ENCODE data around the gene CHRM4.

Gene CHRM4

DNA sequence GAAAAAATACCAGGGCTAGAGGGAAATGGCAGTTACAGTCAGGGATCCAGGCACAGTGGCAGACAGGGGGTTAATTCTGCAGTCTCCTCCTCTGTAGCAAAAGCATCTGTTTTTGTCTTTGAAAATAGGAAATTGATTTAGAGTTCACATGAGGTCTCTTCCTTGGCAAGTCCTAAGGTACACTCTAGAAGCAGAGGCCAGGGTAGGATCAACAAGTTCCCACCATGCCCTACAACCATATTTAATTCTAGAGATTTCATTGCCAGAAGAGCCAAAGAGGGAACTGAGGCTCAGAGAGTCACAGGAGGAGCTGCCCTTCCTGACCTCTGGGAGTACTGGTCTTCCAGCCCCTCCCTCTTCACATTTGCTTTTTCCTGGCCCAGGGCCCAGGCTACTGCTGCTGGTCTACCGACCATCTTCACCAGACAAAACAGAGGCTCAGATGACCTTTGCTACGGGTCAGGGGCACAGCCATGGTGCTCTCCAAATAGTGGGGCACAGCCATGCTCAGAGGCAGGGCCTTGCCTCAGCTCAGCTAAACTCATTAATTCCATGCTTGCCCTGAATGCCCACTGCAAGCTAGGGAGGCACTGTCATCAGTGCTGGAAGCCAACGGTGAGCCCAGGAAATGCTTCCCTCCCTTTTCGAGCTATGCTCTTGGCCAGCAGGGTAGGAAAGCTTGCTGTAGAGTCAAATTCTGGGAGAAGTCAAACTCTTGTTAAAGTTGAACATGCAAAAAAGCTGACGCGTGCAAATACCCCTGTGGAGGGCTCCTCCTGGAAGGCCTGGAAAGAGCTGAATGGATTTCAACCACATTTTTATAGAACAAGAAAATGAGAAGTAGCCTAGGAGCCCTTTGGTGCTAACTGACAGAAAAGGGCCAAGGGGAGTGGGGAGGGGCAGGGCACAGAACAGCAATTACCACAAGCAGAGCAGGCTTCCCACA is 11.7 kb upstream of the CHRM4 start:
- no peak for DNase-seq

- DNase-seq, result no peak
These were observed 6.0 kb upstream of the CHRM4 start for GRCh38 chr11:46397526-46397925.

DNA sequence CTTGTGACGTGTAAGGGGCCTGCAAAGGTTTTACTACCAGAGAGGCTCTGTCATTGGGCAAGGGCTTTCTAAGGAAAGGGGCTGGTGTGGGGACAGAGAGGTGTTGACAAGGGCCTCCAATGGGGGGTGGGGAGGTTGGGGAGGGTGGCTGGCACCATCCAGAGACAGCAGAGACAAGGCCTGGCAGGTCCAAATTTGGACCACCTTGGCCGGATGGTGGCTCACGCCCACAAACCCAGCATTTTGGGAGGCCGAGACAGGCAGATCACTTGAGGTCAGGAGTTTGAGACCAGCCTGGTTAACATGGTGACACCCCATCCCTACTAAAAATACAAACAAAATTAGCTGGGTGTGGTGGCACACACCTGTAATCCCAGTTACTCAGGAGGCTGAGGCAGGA is 2.2 kb upstream of the CHRM4 start:
- no peak for DNase-seq

GRCh38 chr11:46393231-46393616 is 1.6 kb upstream of the CHRM4 start:
- no peak for DNase-seq

DNA sequence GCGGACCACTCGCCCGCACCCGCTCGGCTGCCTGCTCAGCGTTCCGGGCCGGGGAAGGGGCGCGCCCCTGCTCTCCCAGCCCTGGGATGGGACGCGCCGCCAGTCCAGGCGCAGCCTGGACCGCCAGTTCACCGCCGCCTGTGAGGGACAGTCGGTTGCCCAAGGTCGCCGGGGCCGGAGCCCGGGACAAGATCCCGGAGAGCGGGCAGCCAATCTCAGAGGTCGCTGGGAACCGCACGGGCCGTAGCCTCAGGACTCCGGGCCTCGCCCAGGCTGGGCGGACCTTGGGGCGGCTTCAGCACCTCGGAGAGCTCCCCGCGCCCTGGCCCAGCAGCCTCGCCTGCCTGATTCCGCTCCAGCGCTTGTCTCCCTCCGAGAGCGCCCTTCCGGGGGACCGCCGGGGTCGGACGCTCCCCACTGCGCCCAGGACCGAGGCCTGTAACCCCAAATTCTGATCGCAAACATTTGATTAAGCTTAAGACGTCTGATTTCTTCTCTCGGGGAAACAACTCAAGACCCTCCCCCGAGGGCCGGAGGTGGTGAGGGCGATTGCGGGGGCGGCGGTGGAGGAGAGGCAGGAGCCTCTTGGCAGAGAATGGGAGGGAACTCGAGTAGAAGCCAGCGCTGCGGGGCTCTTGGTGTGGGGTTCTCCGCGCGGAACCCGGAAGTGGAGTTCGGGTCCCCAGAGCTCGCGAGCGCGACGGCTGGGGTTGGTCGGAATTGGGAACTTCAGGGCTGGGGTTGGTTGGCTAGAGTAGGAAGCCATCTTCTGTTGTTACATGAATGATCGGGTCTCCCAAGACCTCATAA is 1.1 kb upstream of the CHRM4 start:
- DNase-seq, result peak; percentile 92

DNA sequence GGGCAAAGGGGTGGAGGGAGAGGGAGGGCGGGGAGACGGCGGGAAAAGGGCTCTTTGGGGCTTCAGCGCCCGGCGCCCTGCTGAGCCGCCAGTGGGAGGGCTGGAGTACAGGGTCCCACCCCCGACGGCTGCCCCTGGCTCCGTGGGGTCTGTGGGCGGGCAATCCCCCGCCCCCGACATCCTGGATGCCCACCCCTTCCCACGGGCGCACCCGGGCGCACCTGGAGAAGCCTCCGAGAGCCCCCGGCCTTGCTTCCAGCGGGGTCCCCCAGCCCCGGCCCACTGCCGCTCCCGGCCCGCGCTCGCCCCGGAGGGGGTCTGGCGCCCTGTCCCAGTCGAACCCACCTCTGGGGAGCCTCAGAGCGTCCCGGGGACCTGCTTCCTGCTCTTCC is 394 bp downstream of the CHRM4 start:
- no peak for DNase-seq

GRCh38 chr11:46390331-46391171 is 1.0 kb downstream of the CHRM4 start:
- no peak for DNase-seq

DNA sequence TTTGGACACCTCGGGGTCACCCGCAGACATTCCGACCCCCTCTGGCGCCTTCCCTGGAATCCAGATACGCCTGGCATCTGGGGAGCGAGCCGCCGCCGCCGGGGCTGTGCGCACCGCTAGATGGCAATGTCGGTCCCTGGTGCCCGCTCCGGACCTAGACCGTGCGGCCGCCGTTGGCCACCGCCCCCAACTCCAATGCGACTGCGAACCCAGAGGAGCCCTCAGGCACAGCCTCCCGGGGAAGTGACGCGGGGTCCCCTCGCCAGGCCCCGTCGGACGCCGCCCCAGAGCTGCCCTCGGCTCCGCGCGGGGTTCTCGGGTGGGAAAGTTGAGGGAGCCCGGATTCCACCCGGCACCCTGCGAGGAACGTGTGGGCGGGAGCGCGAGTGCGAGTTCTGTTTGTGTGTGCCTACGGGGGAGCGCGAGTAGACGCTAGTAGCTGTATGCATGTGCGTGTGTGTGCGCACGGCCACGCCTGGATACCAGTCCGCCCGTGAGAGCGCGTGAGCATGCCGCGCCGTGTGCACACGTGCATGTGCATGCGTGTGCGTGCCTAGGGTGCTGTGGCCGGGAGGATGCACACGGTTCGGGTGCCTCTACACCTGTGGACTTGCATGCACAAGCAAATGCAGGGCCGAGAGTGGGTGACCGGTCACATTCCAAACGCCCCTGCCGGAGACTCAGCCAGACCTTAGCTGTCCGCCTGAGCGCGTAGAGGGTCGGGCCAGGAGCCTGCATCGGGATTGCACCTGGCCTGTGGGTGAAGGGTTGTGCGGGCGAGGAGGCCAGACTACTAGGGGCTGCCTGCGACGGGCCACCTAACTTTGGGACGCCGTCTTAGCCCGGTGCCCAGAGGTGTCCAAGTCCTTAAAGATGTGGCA is 1.9 kb downstream of the CHRM4 start:
- peak; percentile 86 for DNase-seq

DNA sequence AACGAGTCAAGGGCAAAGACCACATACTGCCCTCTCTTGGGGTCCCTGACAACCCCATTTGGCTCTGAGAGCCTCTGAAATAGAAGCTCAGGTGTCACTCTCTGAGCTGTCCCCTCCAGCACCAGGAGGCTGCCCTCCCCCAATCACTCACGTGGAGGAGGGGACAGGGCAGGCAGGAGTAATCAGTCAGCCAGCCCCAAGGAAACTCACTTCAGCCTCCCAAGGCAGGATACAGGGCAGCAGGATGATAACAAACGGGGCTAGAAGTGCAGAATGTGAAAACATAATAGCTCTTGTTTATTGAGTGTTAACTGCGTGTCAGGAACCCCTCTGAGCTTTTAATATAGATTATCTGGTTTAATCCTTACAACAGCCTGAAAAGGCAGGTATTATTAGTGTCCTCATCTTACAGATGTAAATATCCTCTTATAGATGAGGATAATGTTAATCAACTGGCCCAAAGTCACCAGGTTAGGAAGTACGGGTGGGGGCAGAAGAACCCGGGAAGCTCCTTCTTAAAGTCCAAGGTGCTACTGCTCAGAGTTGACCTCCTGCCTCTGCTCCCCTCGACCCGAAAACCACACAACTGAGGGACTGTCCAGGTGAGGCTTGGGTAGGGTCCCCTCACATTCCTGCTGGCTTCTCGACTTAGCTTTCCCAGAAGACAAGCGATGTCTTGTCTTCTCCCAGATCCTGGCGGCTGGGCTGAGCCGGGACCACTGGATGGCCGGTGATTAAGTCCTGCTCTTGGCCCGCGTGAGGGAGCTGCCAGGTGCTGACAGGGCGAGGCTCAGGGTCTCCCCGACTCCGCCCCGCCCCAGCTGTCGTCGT is 2.7 kb downstream of the CHRM4 start:
- no peak for DNase-seq

- peak; percentile 52 for DNase-seq
These were observed 3.5 kb downstream of the CHRM4 start for GRCh38 chr11:46387919-46388618.

GRCh38 chr11:46387456-46387855 is 4.1 kb downstream of the CHRM4 start:
- DNase-seq, result no peak

DNA sequence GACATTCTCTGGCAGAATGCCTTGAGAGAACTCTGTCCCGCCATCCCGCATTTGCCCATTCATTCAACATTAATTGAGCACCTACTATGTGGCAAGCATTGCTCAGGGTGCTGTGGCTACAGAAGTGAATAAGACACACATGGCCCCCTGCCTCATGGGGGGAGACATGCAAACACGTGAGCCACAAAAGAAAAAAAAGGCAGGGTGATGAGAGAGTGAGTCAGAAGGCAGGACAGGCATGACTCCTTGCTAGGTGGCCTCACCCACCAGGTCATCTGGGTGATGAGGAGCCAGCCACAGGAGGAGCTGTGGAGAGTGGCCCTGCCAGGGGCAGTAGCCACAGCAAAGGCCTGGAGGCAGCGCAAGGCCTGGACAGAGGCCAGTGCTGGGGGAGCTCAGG is 4.9 kb downstream of the CHRM4 start:
- no peak for DNase-seq

DNA sequence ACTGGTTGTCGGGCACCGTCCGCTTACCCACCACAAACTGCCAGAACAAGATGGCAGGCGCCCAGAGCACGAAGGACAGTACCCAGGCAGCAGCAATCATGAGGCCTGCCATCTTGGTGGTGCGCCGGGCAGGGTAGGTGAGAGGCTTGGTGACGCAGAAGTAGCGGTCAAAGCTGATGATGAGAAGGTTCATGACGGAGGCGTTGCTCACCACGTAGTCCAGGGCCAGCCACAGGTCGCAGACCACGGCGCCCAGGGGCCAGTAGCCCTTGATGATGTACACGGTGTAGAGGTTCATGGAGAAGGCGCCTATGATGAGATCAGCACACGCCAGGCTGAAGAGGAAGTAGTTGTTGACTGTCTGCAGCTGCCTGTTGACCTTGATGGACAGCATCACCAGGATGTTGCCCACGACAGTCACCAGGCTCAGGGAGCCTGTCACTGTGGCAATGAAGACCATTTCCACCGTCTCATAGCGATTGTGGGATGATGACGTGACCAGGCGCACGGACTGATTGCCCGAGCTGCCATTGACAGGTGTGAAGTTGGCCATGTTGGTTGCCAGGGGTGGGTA is 5.5 kb downstream of the CHRM4 start:
- DNase-seq, result no peak

- no peak for DNase-seq
These were observed 6.2 kb downstream of the CHRM4 start for GRCh38 chr11:46385169-46386004.

DNA sequence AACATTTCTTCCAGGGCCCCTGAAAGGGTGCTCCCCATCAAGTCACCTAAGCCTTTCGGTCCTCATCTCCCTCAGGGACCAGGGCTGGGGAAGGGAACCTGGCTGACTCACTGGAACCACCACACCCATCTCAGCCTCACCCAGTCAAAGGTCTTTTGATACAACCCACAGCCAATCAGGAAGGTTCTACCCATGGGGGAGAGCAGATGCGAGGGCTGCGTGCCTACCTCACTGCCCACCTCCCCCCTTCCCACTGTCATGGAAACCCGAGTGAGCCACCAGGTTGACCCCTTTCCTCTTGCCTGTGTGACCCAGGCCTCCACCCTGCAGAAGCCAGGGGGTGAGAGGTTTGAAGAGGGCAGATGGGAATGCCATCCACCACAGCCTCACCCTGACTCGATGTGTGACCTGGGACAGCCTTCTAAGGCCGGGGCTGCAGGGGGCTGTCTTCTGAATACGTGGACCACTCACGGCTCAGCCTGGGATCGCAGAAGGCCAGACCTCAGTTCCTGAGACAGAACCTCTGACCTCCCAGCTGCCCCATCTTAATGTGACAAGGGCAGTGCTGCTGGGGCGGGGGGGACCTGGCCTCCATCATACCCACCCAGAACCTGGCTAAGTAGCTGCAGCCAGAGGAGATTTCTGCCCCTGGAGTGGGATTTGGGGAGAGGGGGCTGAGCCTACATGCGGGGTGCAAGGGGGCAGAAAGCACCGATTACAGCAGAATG is 7.4 kb downstream of the CHRM4 start:
- DNase-seq, result no peak

DNA sequence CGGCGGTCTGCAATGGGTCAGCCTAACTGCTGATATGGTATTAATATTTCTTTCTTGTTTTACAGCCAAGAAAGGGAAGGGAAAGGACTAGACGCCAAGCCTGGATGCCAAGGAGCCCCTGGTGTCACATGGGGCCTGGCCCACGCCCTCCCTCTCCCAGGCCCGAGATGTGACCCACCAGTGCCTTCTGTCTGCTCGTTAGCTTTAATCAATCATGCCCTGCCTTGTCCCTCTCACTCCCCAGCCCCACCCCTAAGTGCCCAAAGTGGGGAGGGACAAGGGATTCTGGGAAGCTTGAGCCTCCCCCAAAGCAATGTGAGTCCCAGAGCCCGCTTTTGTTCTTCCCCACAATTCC is 8.2 kb downstream of the CHRM4 start:
- DNase-seq, result no peak

GRCh38 chr11:46382646-46383403 is 8.8 kb downstream of the CHRM4 start:
- DNase-seq, result no peak

Data from hematopoietic multipotent progenitor cell treated with erythropoietin and hydrocortisone succinate and interleukin-3 and kit ligand, for 6 days (in vitro differentiated cells).